NCI-H460 (cell line): ENCODE measurements around the gene PANK1. TPM values are rescaled to one million over a fixed set of nuclear protein-coding genes. Genes with fewer than 3 reads are reported as not detected.
"Not testable (repeated sequence)": the region's sequence is repeated elsewhere in the genome, so short reads cannot be mapped to it uniquely, and the experiment has no call there.

Experiments
- DNase-seq: peaks from one replicate; pipeline ENCODE4 v3.0.0-alpha.2; 2016; ENCODE audit warnings: low read depth; ENCODE audit errors: extremely low read depth
- total RNA-seq: library from RNA; depleted of rRNA; stranded (reverse); fragments of >200 nt; shearing (Covaris generic); gene quantifications from 2 replicates; pipeline ENCODE4 v1.2.3, GENCODE V29; 2014

Gene PANK1
- total RNA-seq, 1 experiment from 2014 or later: 11.2 TPM

DNA sequence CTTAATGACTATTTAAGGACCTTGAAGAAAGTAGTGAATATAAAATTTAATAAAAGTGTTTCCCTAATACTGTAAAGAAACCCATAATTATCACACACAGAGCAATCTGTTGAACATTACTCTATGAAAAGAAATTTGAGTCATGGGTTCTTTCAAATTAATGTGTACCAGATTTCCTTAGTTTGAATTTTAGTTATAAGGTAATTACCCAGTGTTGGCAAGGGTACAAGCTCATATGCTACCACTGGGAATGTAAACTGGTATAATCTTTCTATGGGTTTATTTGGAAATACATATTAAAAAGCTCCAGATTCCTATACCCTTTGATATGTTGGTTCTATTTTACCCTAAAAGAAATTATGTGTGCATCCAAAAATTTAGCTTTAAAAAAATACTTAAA is 22.9 kb downstream of the PANK1 start:
- DNase-seq: no peak

DNA sequence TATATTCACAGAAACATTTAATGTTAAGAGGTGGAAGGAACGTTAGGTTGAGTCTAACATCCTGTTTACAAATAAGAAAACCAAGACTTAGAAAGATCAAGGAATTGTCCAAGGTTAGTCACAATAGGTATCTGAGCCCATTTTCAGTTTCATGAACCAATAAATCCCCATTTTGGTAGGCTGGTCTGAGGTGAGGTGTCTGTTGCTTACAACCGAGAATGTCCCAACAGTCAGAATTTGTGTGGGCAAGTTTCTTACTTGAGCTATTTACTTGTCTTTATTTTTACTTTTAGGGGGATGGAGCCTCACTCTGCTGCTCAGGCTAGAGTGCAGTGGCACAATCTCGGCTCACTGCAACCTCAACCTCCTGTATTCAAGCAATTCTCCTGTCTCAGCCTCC is 23.6 kb downstream of the PANK1 start:
- DNase-seq: no peak

DNA sequence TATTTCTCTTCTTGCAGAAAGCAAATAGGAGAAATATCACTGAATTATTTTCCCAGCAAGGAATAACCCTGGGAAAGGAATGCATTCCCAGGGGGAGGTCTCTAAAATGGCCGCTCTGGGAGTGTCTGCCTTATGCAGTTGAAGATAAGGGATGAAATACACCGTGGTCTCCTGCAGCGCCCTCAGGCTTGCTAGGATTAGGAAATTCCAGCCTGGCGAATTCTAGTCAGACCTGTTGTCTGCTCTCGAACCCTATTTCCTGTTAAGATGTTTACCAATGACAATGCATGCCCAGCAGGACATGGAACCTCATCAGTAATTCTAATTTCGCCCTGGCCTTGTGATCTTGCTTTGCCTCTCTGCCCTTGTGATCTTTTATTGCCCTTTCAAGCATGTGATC is 24.7 kb downstream of the PANK1 start:
- not testable (repeated sequence) for DNase-seq

DNA sequence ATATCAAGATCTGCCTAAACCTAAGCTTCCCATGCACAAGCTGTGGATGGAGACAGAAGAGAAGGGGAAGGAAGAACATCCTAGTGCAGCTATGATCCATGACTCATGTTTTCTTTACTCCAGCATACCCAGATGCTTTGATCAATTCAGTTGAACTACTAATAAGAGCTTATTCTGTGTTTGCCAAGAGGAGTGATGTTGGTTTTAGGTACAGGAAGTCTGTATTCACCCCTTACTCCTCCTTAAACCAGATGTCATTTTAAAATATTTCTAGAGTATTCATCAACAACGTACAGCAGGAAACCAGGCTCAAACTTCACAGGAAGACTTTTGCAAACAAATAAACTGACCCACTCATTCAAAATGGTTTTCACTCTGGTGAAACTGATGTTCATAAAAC is 29.2 kb downstream of the PANK1 start:
- DNase-seq: no peak

DNA sequence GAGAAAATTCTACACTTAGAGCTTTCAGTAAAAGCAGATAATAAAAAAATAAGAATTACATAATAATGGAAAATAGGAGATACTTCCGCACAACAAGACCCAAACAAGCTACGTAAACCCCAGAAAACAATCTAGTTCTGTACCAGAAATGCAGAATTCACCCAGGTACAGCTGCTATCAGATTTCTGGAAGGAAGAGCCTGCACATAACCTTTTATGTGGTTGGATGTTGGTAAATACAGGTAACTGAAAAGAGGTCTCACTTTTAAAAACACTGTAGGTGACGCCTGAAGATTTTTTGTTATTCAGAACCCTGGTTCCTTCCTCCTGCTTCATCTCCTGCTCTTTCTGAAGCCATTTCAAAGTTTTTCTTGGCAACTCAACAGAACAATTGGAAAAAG is 29.9 kb downstream of the PANK1 start:
- DNase-seq: no peak

DNA sequence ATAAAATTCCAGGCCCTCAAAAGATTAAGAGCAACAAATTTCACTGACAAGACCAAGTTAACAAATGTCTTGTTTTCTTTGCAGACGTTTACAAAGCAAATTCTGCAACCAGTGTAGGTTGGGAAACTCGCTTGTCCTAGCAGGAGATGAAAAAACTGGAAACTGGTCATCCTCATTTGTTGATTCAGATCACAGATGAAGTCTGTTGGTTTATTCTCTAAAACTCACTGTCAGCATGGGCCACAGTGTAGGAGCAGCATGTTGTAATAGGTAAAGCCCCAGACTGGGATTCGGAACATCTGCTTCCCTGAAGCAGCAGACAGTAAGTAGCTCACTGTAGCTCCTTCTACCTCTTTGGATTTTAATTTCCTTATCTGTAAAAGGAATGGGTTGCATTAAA is 31.5 kb downstream of the PANK1 start:
- DNase-seq: no peak

DNA sequence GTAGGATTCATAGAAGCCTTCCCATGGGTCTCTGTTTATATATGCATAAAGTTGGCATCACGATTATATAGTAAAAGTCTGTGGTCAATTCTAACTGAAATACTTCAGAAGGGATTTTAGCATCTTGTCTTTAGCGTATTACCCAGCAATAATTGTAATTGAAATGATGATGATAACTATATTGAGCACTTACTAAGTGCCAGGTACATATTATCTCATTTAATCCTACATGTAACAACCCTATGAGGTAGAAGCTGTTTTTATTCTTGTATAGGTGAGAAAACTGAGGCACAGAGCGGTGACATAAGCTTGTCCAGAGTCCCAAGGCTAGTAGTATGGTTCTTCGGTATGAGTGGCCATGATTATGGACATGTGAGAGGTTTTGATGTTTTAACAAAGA is 33.8 kb downstream of the PANK1 start:
- DNase-seq: no peak

DNA sequence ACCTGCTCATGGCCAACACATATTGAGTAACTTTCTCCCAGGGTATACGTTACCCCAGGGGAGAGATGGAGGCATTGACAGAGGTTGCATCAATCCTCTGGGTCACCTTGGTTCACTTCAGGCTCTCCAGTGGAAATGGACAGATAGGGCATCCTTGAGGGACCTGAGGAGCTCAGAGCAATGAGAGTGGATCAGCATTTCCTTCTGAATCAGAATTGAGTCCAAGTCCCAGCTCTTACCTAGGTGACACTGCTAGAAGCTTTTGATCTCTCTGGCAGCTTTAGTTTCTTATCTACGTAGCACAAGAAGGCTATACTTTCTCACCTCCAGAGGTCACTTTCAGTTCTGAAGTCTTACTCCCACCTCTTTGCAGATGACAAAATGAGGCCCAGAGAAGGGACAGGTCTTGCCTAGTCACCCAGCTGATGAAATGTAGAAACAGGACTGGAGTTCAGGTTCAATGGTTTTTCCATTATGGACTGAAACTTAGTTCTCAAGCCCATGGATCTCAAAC is 35.2 kb downstream of the PANK1 start:
- DNase-seq: no peak

DNA sequence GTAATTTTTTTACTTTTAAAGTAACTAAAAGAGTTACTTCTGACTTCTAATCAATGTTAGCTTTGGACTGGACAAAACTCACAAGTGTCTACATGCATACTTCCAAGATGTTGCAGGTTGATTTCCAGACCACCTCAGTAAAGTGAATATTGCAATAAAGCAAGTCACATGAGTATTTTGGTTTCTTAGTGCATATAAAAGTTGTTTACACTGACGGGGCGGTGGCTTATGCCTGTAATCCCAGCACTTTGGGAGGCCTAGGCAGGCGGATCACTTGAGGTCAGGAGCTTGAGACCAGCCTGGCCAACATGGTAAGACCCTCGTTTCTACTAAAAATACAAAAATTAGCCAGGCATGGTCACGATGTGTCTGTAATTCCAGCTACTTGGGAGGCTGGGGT is 40.8 kb downstream of the PANK1 start:
- DNase-seq: no peak

DNA sequence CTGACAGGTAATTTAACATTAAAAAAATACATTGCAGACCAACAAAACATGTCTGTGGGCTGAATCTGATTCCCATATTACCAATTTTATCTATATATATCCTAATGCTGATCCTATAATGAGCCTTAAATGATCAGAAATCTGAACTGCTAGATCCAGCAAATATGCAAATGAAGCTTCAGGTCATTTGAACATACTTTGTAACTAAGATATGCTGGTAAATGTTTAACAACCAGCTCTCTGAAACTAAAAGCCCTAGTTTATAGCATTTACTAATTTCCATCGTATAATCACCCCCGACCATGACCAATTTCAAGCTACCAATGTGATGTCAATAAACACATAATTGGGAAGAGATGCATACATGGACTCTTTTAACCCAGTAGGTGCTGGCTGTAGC is 42.1 kb downstream of the PANK1 start:
- no peak for DNase-seq

DNA sequence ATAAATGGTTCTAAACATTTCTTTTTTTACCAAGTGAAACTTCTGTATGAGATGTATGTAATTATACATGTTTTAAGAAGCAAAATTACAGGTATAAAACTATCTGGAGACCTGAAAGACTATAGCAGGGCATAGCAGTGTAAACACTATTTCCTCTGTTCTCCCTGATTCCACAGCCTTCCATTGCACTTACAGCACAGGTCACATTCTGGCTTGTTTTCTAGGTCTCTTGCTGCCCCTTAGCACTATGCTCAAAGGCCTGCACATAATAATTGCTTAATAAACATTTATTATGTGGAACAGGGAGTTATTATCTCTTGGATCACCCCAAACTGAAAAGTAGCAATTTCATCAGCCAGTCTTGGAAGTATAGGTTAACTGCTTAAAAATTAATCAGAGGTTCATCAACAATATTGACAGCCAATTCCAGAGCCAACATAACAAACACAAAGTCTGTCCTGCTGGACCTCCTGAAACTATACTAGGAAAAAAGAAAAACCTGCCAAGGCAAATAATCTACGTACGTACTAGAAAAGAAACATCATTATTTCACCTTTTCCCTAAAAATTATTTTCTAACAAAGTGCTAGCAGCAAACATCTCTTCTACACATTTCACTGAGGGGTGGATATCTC is 43.2 kb downstream of the PANK1 start:
- DNase-seq: no peak

DNA sequence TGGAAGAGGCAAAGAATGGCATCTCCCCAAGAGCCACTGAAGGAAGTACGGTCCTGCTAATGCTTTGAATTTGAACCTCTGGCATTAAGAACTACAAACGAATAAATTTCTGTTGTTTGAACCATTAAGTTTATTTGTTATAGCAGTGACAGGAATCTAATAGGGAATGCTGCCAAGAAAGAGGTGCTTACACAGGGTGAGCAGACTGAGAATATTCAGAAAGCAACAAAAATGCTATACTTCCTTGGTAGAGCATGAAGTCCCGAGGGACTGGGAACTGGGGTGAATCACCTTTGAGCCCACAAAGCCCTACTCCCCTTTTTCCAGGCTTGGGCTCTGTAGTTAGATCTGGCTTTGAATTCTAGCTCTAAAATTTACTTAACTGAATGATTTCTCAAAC is 45.0 kb downstream of the PANK1 start:
- no peak for DNase-seq

DNA sequence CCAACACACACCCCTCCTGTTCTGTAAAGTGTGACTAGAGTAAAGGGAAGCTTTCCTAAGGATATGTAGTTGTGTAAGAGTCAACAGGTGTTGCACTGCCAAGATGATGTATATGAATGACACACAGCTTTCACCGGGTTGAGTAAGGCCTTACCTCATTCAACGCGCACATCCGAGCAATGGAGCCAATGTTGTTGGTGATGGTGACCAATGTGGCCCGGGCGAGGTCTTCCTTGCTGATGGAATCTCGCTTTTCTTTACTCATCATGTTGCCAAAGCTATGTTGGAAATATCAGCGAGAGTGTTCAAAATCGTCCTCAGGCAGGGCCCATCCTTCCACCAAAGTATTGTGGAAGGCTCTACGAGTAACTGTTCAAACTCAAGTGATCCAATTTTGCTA is 52.0 kb downstream of the PANK1 start:
- DNase-seq: no peak

DNA sequence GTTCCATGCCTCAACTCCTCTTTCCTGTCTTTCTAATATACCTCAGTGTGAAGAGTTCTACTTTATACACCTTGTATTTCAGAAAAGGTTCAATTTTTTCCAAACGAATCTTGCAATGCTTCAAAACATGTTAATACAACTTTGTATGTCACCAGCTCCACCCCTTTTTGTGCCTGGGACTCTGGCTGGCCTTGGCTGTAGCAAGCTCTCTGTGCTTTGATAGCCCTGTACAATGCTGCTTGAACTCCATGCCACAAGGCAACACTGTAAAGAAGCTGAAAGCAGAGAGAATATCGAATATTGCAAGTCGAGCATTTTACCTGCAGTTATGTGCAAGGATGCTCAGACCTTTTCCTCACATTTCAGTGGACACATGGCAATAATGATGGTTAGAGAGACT is 52.5 kb downstream of the PANK1 start:
- DNase-seq: no peak

DNA sequence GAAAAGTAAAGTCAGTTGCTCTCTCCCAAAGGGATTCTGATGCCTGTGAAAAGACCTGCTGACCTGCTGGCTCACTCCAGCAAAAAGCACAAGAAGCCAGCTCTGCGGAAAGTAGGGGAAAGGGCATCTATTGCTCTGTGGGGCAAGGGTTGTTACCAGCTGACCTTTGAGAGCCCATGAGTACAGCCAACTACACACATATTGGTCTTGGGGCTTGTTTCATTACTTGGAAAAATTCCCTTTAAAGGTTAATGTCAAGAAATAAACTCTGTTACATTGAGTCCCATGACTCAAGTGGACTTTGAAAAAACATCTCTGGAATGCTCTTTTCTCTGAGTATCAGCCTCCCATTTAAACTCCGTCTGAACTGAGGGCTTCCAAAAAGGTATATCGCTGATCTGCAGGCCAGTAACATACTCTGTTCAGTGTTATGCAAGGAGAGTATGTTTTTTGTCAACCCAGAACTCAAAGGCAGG is 53.2 kb downstream of the PANK1 start:
- DNase-seq: no peak

DNA sequence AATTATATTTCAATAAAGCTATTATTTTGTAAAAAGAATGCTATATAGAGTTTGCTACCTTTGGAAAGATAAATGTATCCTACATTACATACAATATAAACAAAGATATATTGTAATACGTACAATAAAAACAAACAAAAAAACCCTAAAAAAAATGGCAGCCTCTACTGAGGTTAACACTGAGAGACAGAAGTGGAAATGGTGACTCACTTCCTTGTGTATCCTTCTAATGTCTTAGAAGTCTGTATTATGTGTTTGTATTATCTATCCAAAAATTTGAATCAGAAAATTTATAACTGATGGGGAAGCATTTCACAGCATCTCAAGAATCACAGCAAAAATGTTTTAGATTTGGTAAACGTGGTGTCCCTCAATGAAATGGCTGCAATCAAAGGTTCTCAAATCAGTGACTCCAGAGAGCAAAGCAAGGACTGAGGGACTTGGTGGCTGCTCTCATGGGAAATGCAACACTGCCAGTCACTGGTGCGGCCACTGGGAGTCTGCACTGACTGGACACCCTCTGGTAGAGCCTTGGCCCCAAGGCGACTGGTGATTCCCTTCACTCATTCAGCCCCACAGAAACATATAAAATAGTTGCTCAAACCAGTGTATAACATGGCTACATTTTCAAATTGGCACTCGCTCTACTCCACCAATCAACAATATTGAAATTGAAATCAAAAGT is 53.8 kb downstream of the PANK1 start:
- no peak for DNase-seq

DNA sequence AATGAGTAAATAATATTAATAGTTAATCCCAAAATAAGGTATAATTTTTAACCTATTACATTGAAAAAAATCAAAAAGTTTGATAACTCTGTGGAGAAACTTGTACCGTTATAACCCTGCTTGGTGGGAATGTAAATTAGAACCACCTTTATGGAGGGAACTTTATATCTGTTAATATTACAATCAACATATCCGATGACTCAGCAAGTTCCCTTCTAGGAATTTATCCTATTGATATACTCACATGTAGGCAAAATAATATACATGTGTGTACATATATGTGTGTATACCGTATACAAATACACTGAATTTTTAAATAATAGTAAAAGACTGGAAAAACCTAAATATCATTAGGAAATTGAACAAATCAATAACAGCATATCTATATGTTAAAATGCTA is 54.7 kb downstream of the PANK1 start:
- no peak for DNase-seq

DNA sequence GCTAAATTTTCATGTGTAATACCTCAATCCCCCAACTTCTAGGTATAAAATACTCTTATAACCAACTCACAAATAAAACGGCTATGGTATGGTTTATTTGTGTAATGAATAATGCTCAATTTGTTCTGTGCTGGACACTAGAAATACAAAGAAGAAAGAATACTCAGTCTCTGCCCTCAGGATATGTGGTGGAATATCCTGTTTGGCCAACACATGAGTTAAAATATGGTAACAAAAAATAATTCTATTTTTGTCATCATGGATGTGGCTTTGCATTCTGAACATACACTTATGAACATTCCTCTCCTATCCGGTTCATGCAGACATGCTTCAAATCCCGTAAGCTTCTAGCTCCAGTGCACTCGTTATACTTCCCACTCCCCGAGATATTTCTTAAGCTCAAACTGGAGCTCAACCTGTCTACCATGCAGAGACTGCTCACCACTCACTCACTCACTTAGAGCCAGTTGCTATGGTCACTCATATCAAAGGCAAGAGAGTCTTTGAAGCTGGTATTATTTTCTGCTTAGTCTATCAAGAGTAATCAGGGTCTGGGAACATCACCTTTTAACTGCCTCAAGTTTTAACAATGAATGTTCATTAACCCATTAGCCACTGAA is 55.8 kb downstream of the PANK1 start:
- DNase-seq: no peak

DNA sequence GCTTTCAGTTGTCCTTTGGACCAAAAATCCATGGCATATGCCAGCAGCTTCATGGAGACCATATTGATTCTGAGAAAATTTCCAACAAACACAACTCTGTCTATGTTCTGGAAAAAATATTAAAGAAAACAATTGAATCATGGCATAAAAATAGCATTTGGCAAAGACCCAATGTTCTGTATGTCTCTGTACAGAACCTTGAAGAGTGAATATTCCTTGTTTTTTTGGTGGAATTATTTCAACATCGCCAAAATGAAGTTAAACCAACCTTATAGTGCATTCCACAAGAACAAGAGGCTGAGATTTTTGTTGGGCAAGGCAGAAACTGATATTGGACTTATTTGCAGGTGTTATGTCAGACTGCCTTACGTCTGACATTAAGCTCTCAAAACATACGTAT is 56.4 kb downstream of the PANK1 start:
- DNase-seq: no peak

DNA sequence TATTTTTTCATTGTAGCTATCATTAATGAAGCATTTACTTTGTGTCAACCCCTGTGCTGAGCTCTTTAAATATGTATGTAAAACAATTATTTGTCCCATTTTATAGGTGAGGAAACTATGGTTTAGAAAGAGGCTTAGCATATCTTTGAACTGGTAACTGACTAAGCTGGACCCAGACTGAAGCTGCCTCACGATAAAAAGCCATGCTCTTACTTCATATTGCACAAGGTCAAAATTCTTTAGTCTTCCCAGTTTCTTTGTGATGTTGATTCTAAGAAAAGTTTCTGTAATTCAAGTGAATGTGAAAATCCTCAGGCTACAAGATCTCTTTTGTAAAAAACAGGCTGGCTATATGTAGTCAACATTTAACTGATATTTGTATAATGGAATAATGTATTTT is 63.0 kb downstream of the PANK1 start:
- no peak for DNase-seq

DNA sequence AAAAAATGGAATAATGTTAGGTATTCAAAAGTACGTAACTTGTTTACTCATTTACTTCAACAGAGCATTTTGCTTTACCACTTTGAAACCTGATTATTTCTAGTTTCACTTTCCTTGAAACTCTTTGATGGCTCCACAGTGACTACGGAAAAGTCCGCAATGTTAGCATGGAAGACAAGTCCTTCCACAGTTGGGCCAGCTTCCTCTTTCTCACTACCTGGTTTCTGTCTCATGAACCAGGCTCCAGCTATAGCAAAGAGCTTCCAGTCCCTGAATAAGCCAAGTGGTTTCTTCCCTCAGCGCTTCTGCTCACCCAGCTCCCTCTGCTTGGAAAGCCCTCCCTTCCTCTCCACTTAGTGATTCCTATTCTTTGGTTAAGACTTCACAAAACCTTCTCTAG is 64.8 kb downstream of the PANK1 start:
- no peak for DNase-seq

DNA sequence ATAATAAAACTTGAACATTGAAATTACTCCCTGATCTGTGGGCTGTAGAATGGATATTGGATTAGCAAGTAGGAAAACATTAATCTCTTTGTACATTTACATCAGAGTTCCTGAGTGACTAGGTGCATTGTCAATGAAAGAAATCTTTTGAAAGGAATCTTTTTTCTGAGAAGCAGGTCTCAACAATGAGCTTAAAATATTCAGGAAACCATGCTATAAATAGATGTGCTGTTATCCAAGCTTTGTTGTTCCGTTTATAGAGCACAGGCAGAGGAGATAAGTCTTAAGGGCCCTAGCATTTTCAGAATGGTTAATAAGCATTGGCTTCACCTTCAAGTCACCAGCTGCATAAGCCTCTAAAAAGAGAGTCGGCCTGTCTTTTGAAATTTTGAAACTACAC is 68.3 kb downstream of the PANK1 start:
- DNase-seq: no peak
